Measurements from ENCODE around the gene KCNG2. TPM values are rescaled to one million over a fixed set of nuclear protein-coding genes. Genes with fewer than 3 reads are reported as not detected.

KCNG2 gene
- total RNA-seq, 4 donors from 2014 or later = 0.41 to 6.7 TPM; not detected in 2

- intact Hi-C loops (cut with DNase I; ENCODE audit: low total_unique reads) (no loop called here), in situ Hi-C loops (cut with MboI; ENCODE audit: low pct_ligation_motif_present in 1 of 4, low pct_unique_long_range_greater_than_20kb in 1 of 4, low sequenced_read_pairs in 3 of 4) (no loop called here)
- no peaks in the 10 kb centered on the region for H3K4me1 ChIP-seq
- H3K27me3 ChIP-seq = no peaks in the 10 kb centered on the region
- peaks cover 0 to 36% (median 16%) of the 10 kb centered on the region in 4 donors for H3K36me3 ChIP-seq
- H3K4me3 ChIP-seq = no peak overlapping the region
- peaks cover 26 to 28% of the 10 kb centered on the region in 2 donors for H3K9me3 ChIP-seq
- DNase-seq = peak; percentile 3
- no peak overlapping the region for H3K27ac ChIP-seq
- TF ChIP-seq CTCF (IDR thresholded peaks at IDR 0.05) = no peak
- TF ChIP-seq POLR2A (IDR thresholded peaks at IDR 0.05) = no peak
- no peak for TF ChIP-seq POLR2AphosphoS5 (IDR thresholded peaks at IDR 0.05)
- no peak for TF ChIP-seq EP300 (IDR thresholded peaks at IDR 0.05; ENCODE audit: low read depth)
- 79 to 91% methylated on average over 5 to 21 of the region's 21 CpGs for WGBS, 2 donors (ENCODE audit: low coverage in 1 of 2)
Observed at GRCh38 chr18:79926715-79927606, 129.2 kb downstream of the KCNG2 start.

- Histone ChIP-seq H3K9me3 (peaks cover 30 to 31% of the 10 kb centered on the region in 2 donors), H3K27ac (no peak overlapping the region), H3K4me1 (no peaks in the 10 kb centered on the region), H3K4me3 (no peak overlapping the region), H3K27me3 (no peaks in the 10 kb centered on the region), H3K36me3 (peaks cover 0 to 36% (median 17%) of the 10 kb centered on the region in 4 donors)
- TF ChIP-seq POLR2A (IDR thresholded peaks at IDR 0.05) = no peak
- no peak for TF ChIP-seq EP300 (IDR thresholded peaks at IDR 0.05; ENCODE audit: low read depth)
- no peak for TF ChIP-seq CTCF (IDR thresholded peaks at IDR 0.05)
- TF ChIP-seq POLR2AphosphoS5 (IDR thresholded peaks at IDR 0.05) = no peak
- in situ Hi-C loops (cut with MboI; ENCODE audit: low pct_ligation_motif_present in 1 of 4, low pct_unique_long_range_greater_than_20kb in 1 of 4, low sequenced_read_pairs in 3 of 4) (no loop called here), intact Hi-C loops (cut with DNase I; ENCODE audit: low total_unique reads) (no loop called here)
- DNase-seq = peak; percentile 5
- 93 to 100% methylated on average over 1 to 25 of the region's 25 CpGs for WGBS, 2 donors (ENCODE audit: low coverage in 1 of 2)
Observed at GRCh38 chr18:79927607-79928562, 130.1 kb downstream of the KCNG2 start.

GRCh38 chr18:79928563-79928960 is 130.8 kb downstream of the KCNG2 start:
- Histone ChIP-seq H3K9me3 (peaks cover 35 to 38% of the 10 kb centered on the region in 2 donors), H3K4me3 (no peak overlapping the region), H3K27ac (no peak overlapping the region), H3K36me3 (peaks cover 0 to 40% (median 18%) of the 10 kb centered on the region in 4 donors), H3K27me3 (no peaks in the 10 kb centered on the region), H3K4me1 (peaks cover 0 to 2% (median under 1%) of the 10 kb centered on the region in 4 donors)
- WGBS, 2 donors (ENCODE audit: low coverage in 1 of 2) = 95 to 100% methylated on average over 3 to 9 of the region's 9 CpGs
- intact Hi-C loops (cut with DNase I; ENCODE audit: low total_unique reads) (no loop called here), in situ Hi-C loops (cut with MboI; ENCODE audit: low pct_ligation_motif_present in 1 of 4, low pct_unique_long_range_greater_than_20kb in 1 of 4, low sequenced_read_pairs in 3 of 4) (no loop called here)
- no peak for TF ChIP-seq POLR2A (IDR thresholded peaks at IDR 0.05)
- DNase-seq = peak; percentile 5

- 96 to 97% methylated on average over 2 of the region's 2 CpGs for WGBS, 2 donors (ENCODE audit: low coverage in 1 of 2)
- TF ChIP-seq EP300 (IDR thresholded peaks at IDR 0.05; ENCODE audit: low read depth) (no peak), CTCF (IDR thresholded peaks at IDR 0.05) (no peak)
- Histone ChIP-seq H3K4me3 (no peak overlapping the region), H3K4me1 (peaks cover 0 to 18% (median 15%) of the 10 kb centered on the region in 4 donors), H3K36me3 (peaks cover 0 to 42% (median 18%) of the 10 kb centered on the region in 4 donors), H3K27ac (no peak overlapping the region), H3K9me3 (peaks cover 35 to 39% of the 10 kb centered on the region in 2 donors), H3K27me3 (no peaks in the 10 kb centered on the region)
- in situ Hi-C loops (cut with MboI; ENCODE audit: low pct_ligation_motif_present in 1 of 4, low pct_unique_long_range_greater_than_20kb in 1 of 4, low sequenced_read_pairs in 3 of 4) = no loop called here
- intact Hi-C loops (cut with DNase I; ENCODE audit: low total_unique reads) = no loop called here
- no peak for DNase-seq
Observed at GRCh38 chr18:79930020-79930642, 132.4 kb downstream of the KCNG2 start.

All from transverse colon (tissue), 4 donors.